OCI-LY7 (cell line): ENCODE measurements around the gene HOXD8. TPM values are rescaled to one million over a fixed set of nuclear protein-coding genes. Genes with fewer than 3 reads are reported as not detected.

ENCODE experiments used
- BruUV-seq: library from RNA; stranded (reverse); fragments of 400-500 nt; replicated peaks from 2 replicates; lab custom pipeline; 2021; lab: Mats Ljungman, UMichigan
- CTCF ChIA-PET: fragments of 300-600 bp; sonication (Branson Sonifier 250); formaldehyde crosslinking; loops from one replicate; lab custom pipeline; 2022; ENCODE audit warnings: antibody characterized with exemption; ENCODE audit not compliant: unreplicated experiment; lab: Charles Lee
- POLR2A ChIA-PET: fragments of 300-600 bp; sonication (Branson Sonifier 250); formaldehyde crosslinking; loops from one replicate; lab custom pipeline; 2022; ENCODE audit warnings: antibody characterized with exemption; lab: Charles Lee
- DNase-seq: peaks from one replicate; pipeline ENCODE4 v3.0.0-alpha.2; 2015; ENCODE audit warnings: low spot score
- H2AFZ ChIP-seq: fragments of 200-600 bp; sonication (generic), shearing (Covaris generic); 2 replicates; pipeline ENCODE4 v1.6.1; 2014; ENCODE audit warnings: mild to moderate bottlenecking, antibody characterized with exemption, low read length, moderate library complexity
- H3K27ac ChIP-seq: fragments of 200-600 bp; sonication (generic); 2 replicates; pipeline ENCODE4 v1.5.1; 2014; ENCODE audit warnings: mixed run types, low read depth, mild to moderate bottlenecking, moderate library complexity, low read length, inconsistent platforms; ENCODE audit not compliant: poor library complexity, severe bottlenecking
- H3K36me3 ChIP-seq: fragments of 200-600 bp; sonication (generic); 2 replicates; pipeline ENCODE4 v1.6.1; 2014; ENCODE audit warnings: mild to moderate bottlenecking, antibody characterized with exemption, low read length, moderate library complexity, mixed read lengths; ENCODE audit not compliant: insufficient read depth
- H3K4me1 ChIP-seq: fragments of 200-600 bp; sonication (generic); 2 replicates; pipeline ENCODE4 v1.5.1; 2014; ENCODE audit warnings: mild to moderate bottlenecking, low read length; ENCODE audit not compliant: insufficient read depth, poor library complexity, severe bottlenecking
- H3K4me2 ChIP-seq: fragments of 200-600 bp; sonication (generic); 2 replicates; pipeline ENCODE4 v1.6.1; 2014; ENCODE audit warnings: mild to moderate bottlenecking, low read length
- H3K4me3 ChIP-seq: fragments of 200-600 bp; sonication (generic); 2 replicates; pipeline ENCODE4 v1.5.1; 2014; ENCODE audit warnings: mild to moderate bottlenecking, low read depth, low read length; ENCODE audit not compliant: poor library complexity, severe bottlenecking
- H3K79me2 ChIP-seq: fragments of 200-600 bp; sonication (generic); 2 replicates; pipeline ENCODE4 v1.6.1; 2016; ENCODE audit warnings: low read depth, mild to moderate bottlenecking, low read length, moderate library complexity, mixed read lengths; ENCODE audit not compliant: insufficient read depth
- H3K9me2 ChIP-seq: fragments of 200-600 bp; sonication (generic); 2 replicates; pipeline ENCODE4 v1.6.1; 2016; ENCODE audit warnings: mild to moderate bottlenecking, low read length, mixed read lengths; ENCODE audit not compliant: insufficient read depth
- H3K9me3 ChIP-seq: fragments of 200-600 bp; sonication (generic); 2 replicates; pipeline ENCODE4 v1.6.1; 2014; ENCODE audit warnings: mild to moderate bottlenecking, mixed run types, low read length, mixed read lengths
- H4K20me1 ChIP-seq: fragments of 200-600 bp; sonication (generic); 2 replicates; pipeline ENCODE4 v1.6.1; 2014; ENCODE audit warnings: mild to moderate bottlenecking, antibody characterized with exemption, low read length, moderate library complexity, mixed read lengths; ENCODE audit not compliant: insufficient read depth
- EZH2phosphoT487 ChIP-seq: fragments of 200-600 bp; sonication (generic); IDR thresholded peaks from 2 replicates; pipeline ENCODE4 v1.6.1; 2018; ENCODE audit warnings: low read depth, borderline replicate concordance, mild to moderate bottlenecking, mixed run types, antibody characterized with exemption, low read length, moderate library complexity, mixed read lengths
- intact Hi-C: fragments of 100-400 bp; cut with micrococcal nuclease; formaldehyde crosslinking; loops from one replicate; pipeline ENCODE4 v1.10.0; 2022; ENCODE audit not compliant: unreplicated experiment
- total RNA-seq, 2 experiments: library from RNA; depleted of rRNA in 1 of 2; stranded (reverse); fragments of >200 nt in 1 of 2; shearing (Covaris generic) in 1 of 2; gene quantifications; 2 replicates each; pipeline ENCODE4 v1.2.3, GENCODE V29; 2014 to 2022
- TF ChIP-seq, protein P1 (sequence below): fragments of 200-600 bp; sonication (generic); conservative IDR thresholded peaks from 2 replicates; pipeline ENCODE4 v1.5.1; 2014; ENCODE audit warnings: mild to moderate bottlenecking, antibody characterized with exemption, low read length, moderate library complexity, mixed read lengths

Gene HOXD8
- total RNA-seq, 2 experiments from 2014 or later, result not detected

DNA sequence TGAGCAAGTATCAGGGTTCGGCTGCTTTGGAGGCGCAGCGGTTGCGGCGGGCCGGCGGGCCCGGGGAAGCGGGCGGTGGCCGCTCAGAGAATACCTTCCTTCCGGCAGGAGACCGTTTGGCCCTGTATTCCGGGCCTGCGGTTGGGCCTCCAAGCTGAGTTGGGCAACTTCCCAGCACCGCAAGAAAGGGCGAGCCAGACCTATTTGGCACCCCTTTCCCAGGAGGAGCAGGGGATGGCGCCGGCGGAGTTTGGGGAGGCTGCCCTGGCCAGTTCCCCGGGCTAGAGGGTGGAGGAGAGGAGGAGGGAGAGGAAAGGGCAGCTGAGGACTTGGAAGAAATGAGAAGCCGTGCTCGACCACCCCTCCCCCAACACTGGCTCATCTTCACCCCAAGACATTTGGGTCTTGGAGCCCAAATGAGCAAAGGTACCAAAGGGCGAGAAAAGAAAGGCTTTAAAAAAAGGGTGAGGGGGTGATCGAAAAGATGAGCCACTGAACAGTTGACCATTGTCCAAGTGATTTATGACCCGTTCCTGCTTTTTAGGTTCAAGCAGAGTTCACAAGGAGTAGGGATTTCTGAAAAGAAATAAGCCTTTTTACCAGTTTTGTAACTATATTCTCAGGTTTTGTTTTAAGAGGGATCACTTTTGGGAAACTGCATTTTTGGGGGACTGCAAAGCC, 36.0 kb downstream of the HOXD8 start:
- Histone ChIP-seq H2AFZ (no peak overlapping the region), H3K79me2 (no peaks in the 10 kb centered on the region), H3K27ac (no peak overlapping the region), H3K4me3 (no peak overlapping the region), H3K4me1 (no peaks in the 10 kb centered on the region), H3K9me2 (no peaks in the 10 kb centered on the region), H3K36me3 (no peaks in the 10 kb centered on the region), H4K20me1 (no peaks in the 10 kb centered on the region), H3K9me3 (no peaks in the 10 kb centered on the region), H3K4me2 (no peak overlapping the region)
- DNase-seq, result no peak
- intact Hi-C loops, result no loop called here
- BruUV-seq, result no TSS peak
- CTCF ChIA-PET, result no interaction called here
- no peak for TF ChIP-seq EZH2phosphoT487
- TF ChIP-seq, protein P1, sequence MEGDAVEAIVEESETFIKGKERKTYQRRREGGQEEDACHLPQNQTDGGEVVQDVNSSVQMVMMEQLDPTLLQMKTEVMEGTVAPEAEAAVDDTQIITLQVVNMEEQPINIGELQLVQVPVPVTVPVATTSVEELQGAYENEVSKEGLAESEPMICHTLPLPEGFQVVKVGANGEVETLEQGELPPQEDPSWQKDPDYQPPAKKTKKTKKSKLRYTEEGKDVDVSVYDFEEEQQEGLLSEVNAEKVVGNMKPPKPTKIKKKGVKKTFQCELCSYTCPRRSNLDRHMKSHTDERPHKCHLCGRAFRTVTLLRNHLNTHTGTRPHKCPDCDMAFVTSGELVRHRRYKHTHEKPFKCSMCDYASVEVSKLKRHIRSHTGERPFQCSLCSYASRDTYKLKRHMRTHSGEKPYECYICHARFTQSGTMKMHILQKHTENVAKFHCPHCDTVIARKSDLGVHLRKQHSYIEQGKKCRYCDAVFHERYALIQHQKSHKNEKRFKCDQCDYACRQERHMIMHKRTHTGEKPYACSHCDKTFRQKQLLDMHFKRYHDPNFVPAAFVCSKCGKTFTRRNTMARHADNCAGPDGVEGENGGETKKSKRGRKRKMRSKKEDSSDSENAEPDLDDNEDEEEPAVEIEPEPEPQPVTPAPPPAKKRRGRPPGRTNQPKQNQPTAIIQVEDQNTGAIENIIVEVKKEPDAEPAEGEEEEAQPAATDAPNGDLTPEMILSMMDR, result no peak
- POLR2A ChIA-PET, result no interaction called here

GRCh38 chr2:176166272-176166671, 36.8 kb downstream of the HOXD8 start:
- Histone ChIP-seq H3K36me3 (no peaks in the 10 kb centered on the region), H2AFZ (no peak overlapping the region), H3K9me3 (no peaks in the 10 kb centered on the region), H3K79me2 (no peaks in the 10 kb centered on the region), H4K20me1 (no peaks in the 10 kb centered on the region), H3K27ac (no peak overlapping the region), H3K4me1 (no peaks in the 10 kb centered on the region), H3K4me2 (no peak overlapping the region), H3K9me2 (no peaks in the 10 kb centered on the region), H3K4me3 (no peak overlapping the region)
- intact Hi-C loops, result no loop called here
- POLR2A ChIA-PET, result no interaction called here
- TF ChIP-seq, protein P1, result no peak
- no peak for TF ChIP-seq EZH2phosphoT487
- BruUV-seq, result no TSS peak
- no peak for DNase-seq
- CTCF ChIA-PET, result no interaction called here

GRCh38 chr2:176167398-176167797, 37.9 kb downstream of the HOXD8 start:
- Histone ChIP-seq H3K79me2 (no peaks in the 10 kb centered on the region), H3K9me3 (no peaks in the 10 kb centered on the region), H3K27ac (no peak overlapping the region), H2AFZ (no peak overlapping the region), H3K4me1 (no peaks in the 10 kb centered on the region), H3K4me3 (no peak overlapping the region), H3K9me2 (no peaks in the 10 kb centered on the region), H3K4me2 (no peak overlapping the region), H4K20me1 (no peaks in the 10 kb centered on the region), H3K36me3 (no peaks in the 10 kb centered on the region)
- POLR2A ChIA-PET, result interaction anchor here (0.6 to 1.0 kb wide), 4 partner anchors 52 to 1693 kb away, joined by 3 to 7 read pairs (median 5); no protein-coding TSS in a partner anchor
- no TSS peak for BruUV-seq
- intact Hi-C loops, result no loop called here
- TF ChIP-seq, protein P1, result no peak
- TF ChIP-seq EZH2phosphoT487, result no peak
- CTCF ChIA-PET, result no interaction called here
- DNase-seq, result no peak
